ENCODE results near the gene PPP1R37. TPM values are rescaled to one million over a fixed set of nuclear protein-coding genes. Genes with fewer than 3 reads are reported as not detected.
A peak's percentile ranks its signal among the peaks of the same experiment; 100 is the strongest.

PPP1R37 gene
- total and polyA plus RNA-seq, 2 of the 13 experiments (the other 11 are each of a cell fraction or from before 2014, with no cell fraction given), result 9.0 to 14.3 TPM

- TF ChIP-seq ZNF549 (CRISPR knock-in tag; IDR thresholded peaks at IDR 0.05) (no peak), ZZZ3 (CRISPR knock-in tag; IDR thresholded peaks at IDR 0.05; ENCODE audit: borderline replicate concordance) (no peak; the same call in 1 of the 2 replicates), SNAPC5 (CRISPR knock-in tag; IDR thresholded peaks at IDR 0.05; ENCODE audit: borderline replicate concordance) (no peak; the same call in 1 of the 2 replicates), MTERF4 (CRISPR knock-in tag; IDR thresholded peaks at IDR 0.05) (peak; percentile 76; the same call in 1 of the 2 replicates), KLF11 (CRISPR knock-in tag; IDR thresholded peaks at IDR 0.05) (no peak; the same call in 1 of the 2 replicates), ARID4A (CRISPR knock-in tag; IDR thresholded peaks at IDR 0.05; ENCODE audit: borderline replicate concordance) (peak; percentile 97; the same call in 1 of the 2 replicates), DMTF1 (CRISPR knock-in tag; IDR thresholded peaks at IDR 0.05) (no peak), KDM5A (IDR thresholded peaks at IDR 0.05; ENCODE audit: borderline replicate concordance, low read length) (peak; percentile 98), JUND (CRISPR knock-in tag; IDR thresholded peaks at IDR 0.05) (no peak), ERF (CRISPR knock-in tag; IDR thresholded peaks at IDR 0.05) (peak; percentile 93), ZNF451 (CRISPR knock-in tag; IDR thresholded peaks at IDR 0.05) (peak; percentile 91; the same call in 1 of the 2 replicates), IKZF4 (CRISPR knock-in tag; IDR thresholded peaks at IDR 0.05; ENCODE audit: borderline replicate concordance, low read depth, not compliant biosample characterization) (peak; percentile 94), ZNF562 (CRISPR knock-in tag; IDR thresholded peaks at IDR 0.05; ENCODE audit: borderline replicate concordance) (no peak), TCF7 (IDR thresholded peaks at IDR 0.05; ENCODE audit: low read depth) (no peak), PHB2 (IDR thresholded peaks at IDR 0.05; ENCODE audit: partially characterized antibody) (no peak), NONO (IDR thresholded peaks at IDR 0.05) (no peak), NONO (CRISPR knock-in tag; conservative IDR thresholded peaks at IDR 0.05) (peak; percentile 93), ZNF777 (CRISPR knock-in tag; IDR thresholded peaks at IDR 0.05) (peak; percentile 76), SNAI1 (CRISPR knock-in tag; IDR thresholded peaks at IDR 0.05; ENCODE audit: borderline replicate concordance) (no peak; the same call in 1 of the 2 replicates), SMAD1 (CRISPR knock-in tag; IDR thresholded peaks at IDR 0.05; ENCODE audit: borderline replicate concordance, low read depth) (peak; percentile 73; the same call in 1 of the 2 replicates), POLR2AphosphoS2 (IDR thresholded peaks at IDR 0.05; ENCODE audit: low read depth, low read length) (no peak), ZNF24 (IDR thresholded peaks at IDR 0.05) (0 out of 2 replicates have a peak, but pooled peaks have one; percentile 42)
Measured at GRCh38 chr19:45079063-45079910, 13.7 kb upstream of the PPP1R37 start, which contains the start of gene GEMIN7 (continued).

All from HepG2 (cell line).